ENCODE results near the gene ZNF282.

GRCh38 chr7:149254181-149254858 lies 59.0 kb downstream of the ZNF282 start:
- TF ChIP-seq CTCF (IDR thresholded peaks at IDR 0.05; ENCODE audit: low read depth, low read length) (no peak), EZH2phosphoT487 (IDR thresholded peaks at IDR 0.05; ENCODE audit: low read depth) (no peak)

Data from OCI-LY3 (cell line).